ENCODE measurements around the gene CZIB. TPM values are rescaled to one million over a fixed set of nuclear protein-coding genes. Genes with fewer than 3 reads are reported as not detected.

Gene CZIB
- total and polyA plus RNA-seq, 2 of the 13 experiments (the other 11 are each of a cell fraction or from before 2014, with no cell fraction given) = 49.2 to 67.0 TPM

- TF ChIP-seq MTF2 (CRISPR knock-in tag; IDR thresholded peaks at IDR 0.05; ENCODE audit: borderline replicate concordance) (no peak), GMEB1 (CRISPR knock-in tag; IDR thresholded peaks at IDR 0.05; ENCODE audit: borderline replicate concordance) (no peak), TRIM22 (IDR thresholded peaks at IDR 0.05) (no peak), ZNF496 (CRISPR knock-in tag; IDR thresholded peaks at IDR 0.05; ENCODE audit: insufficient replicate concordance) (no peak), ZNF264 (CRISPR knock-in tag; IDR thresholded peaks at IDR 0.05) (0 out of 2 replicates have a peak, but pooled peaks have one; percentile 24), KAT8 (CRISPR knock-in tag; IDR thresholded peaks at IDR 0.05) (no peak), XBP1 (CRISPR knock-in tag; IDR thresholded peaks at IDR 0.05) (no peak), THYN1 (CRISPR knock-in tag; IDR thresholded peaks at IDR 0.05; ENCODE audit: borderline replicate concordance, low read depth) (no peak), ATAD3A (CRISPR knock-in tag; IDR thresholded peaks at IDR 0.05) (no peak), ADNP (CRISPR knock-in tag; IDR thresholded peaks at IDR 0.05) (no peak), HNRNPK (IDR thresholded peaks at IDR 0.05; ENCODE audit: low read depth, low read length, poor library complexity, severe bottlenecking) (no peak), DDIT3 (CRISPR knock-in tag; IDR thresholded peaks at IDR 0.05) (no peak), ZZZ3 (CRISPR knock-in tag; IDR thresholded peaks at IDR 0.05; ENCODE audit: borderline replicate concordance) (no peak), RFX5 (IDR thresholded peaks at IDR 0.05; ENCODE audit: low read depth, low read length) (no peak), ZNF710 (CRISPR knock-in tag; IDR thresholded peaks at IDR 0.05; ENCODE audit: borderline replicate concordance) (0 out of 2 replicates have a peak, but pooled peaks have one; percentile 41), CENPX (CRISPR knock-in tag; IDR thresholded peaks at IDR 0.05) (no peak), KLF6 (CRISPR knock-in tag; IDR thresholded peaks at IDR 0.05) (no peak), IRF1 (CRISPR knock-in tag; IDR thresholded peaks at IDR 0.05; ENCODE audit: low read depth) (no peak), ZNF451 (CRISPR knock-in tag; IDR thresholded peaks at IDR 0.05) (no peak), IRF9 (CRISPR knock-in tag; IDR thresholded peaks at IDR 0.05; ENCODE audit: borderline replicate concordance) (no peak), HOXA9 (CRISPR knock-in tag; IDR thresholded peaks at IDR 0.05; ENCODE audit: borderline replicate concordance) (no peak)
Observed at GRCh38 chr1:53176452-53177208, 43.8 kb downstream of the CZIB start (continued).

All from HepG2 (cell line).